Fibroblast of the aortic adventitia (primary cell): ENCODE measurements around the gene PIGU. TPM values are rescaled to one million over a fixed set of nuclear protein-coding genes. Genes with fewer than 3 reads are reported as not detected.

Experiments
- DNase-seq: peaks from one replicate; pipeline ENCODE4 v3.0.0-alpha.2; 2010; ENCODE audit warnings: low read depth
- H3K4me3 ChIP-seq: 2 replicates; pipeline ENCODE4 v1.5.1; 2011; ENCODE audit warnings: low read depth, mild to moderate bottlenecking, control low read depth, low read length, moderate library complexity
- total RNA-seq: library from RNA; depleted of rRNA; stranded (reverse); fragments of >200 nt; gene quantifications from 2 replicates; pipeline ENCODE4 v1.2.3, GENCODE V29; 2012; ENCODE audit warnings: low replicate concordance
- TF ChIP-seq, protein P1 (sequence below): IDR thresholded peaks from 2 replicates; pipeline ENCODE4 v1.5.1; 2011; ENCODE audit warnings: mild to moderate bottlenecking, low read length, control low read depth, inconsistent platforms; ENCODE audit not compliant: insufficient read depth

PIGU gene
- total RNA-seq, 1 donor: 21.1 TPM

DNA sequence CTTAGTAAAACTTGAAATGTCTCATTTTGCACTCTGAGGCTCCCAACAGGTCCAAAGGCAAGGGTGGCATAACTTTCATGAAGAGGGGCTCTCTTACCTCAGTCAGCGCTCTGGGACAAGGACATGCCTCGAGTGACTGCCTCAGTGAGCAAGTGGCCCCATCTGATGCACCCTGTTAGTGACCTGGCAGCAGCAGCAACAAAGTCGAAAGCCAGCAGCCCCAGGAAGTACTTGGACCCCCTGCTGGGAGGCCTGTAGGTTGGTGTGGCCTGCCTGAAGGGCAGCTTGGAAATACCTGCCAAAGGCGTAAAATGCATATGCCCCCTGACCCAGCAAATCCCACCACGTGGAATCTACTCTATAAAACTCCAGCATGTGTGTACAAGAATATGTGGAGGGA lies 105.1 kb downstream of the PIGU start:
- no peak for DNase-seq
- TF ChIP-seq, protein P1, sequence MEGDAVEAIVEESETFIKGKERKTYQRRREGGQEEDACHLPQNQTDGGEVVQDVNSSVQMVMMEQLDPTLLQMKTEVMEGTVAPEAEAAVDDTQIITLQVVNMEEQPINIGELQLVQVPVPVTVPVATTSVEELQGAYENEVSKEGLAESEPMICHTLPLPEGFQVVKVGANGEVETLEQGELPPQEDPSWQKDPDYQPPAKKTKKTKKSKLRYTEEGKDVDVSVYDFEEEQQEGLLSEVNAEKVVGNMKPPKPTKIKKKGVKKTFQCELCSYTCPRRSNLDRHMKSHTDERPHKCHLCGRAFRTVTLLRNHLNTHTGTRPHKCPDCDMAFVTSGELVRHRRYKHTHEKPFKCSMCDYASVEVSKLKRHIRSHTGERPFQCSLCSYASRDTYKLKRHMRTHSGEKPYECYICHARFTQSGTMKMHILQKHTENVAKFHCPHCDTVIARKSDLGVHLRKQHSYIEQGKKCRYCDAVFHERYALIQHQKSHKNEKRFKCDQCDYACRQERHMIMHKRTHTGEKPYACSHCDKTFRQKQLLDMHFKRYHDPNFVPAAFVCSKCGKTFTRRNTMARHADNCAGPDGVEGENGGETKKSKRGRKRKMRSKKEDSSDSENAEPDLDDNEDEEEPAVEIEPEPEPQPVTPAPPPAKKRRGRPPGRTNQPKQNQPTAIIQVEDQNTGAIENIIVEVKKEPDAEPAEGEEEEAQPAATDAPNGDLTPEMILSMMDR: no peak

DNA sequence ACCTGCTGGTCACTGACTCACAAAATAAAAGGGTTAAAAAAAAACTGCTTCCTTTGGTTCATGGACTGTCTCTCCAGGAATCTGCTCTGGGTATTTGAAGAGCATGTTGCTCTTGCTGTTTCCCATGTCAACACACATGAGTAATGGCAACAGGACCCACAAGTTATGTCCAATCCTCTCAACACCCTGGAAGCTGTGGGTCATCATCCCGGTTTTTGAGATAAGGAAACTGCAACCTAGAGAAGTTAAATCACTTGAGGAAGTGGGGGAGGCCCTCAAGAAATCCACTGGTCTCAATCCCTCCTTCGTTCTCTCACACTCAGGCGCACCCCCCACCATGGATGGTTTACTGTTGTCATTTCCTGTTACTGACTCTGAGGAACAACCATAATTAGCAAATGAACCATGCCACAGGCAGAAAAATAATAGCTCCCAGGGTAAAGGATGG lies 106.0 kb downstream of the PIGU start:
- H3K4me3 ChIP-seq: no peak overlapping the region
- TF ChIP-seq, protein P1: no peak
- peak; percentile 53 for DNase-seq

More for the DNA sequence above, 105.1 kb downstream of the PIGU start:
- H3K4me3 ChIP-seq: no peak overlapping the region

DNA sequence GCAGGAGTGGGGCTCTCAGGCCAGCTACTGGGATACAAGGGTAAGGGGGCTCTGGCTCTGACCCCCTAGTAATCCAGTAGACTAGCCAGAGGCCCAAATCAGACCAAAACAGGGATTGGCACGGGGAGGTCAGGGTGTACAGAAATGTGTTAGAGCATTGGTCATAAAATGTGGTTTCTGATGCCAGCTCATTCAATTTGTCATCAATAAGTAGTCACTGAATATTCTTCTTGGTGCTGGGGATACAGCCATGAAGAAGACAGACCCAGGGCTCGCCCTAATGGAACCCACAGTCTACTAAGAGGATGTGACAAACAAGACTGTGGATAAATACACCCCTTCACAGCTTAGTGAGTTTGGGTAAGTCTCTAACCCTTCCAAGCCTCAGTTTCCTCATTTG lies 107.3 kb downstream of the PIGU start:
- no peak for DNase-seq
- TF ChIP-seq, protein P1: no peak
- H3K4me3 ChIP-seq: no peak overlapping the region

DNA sequence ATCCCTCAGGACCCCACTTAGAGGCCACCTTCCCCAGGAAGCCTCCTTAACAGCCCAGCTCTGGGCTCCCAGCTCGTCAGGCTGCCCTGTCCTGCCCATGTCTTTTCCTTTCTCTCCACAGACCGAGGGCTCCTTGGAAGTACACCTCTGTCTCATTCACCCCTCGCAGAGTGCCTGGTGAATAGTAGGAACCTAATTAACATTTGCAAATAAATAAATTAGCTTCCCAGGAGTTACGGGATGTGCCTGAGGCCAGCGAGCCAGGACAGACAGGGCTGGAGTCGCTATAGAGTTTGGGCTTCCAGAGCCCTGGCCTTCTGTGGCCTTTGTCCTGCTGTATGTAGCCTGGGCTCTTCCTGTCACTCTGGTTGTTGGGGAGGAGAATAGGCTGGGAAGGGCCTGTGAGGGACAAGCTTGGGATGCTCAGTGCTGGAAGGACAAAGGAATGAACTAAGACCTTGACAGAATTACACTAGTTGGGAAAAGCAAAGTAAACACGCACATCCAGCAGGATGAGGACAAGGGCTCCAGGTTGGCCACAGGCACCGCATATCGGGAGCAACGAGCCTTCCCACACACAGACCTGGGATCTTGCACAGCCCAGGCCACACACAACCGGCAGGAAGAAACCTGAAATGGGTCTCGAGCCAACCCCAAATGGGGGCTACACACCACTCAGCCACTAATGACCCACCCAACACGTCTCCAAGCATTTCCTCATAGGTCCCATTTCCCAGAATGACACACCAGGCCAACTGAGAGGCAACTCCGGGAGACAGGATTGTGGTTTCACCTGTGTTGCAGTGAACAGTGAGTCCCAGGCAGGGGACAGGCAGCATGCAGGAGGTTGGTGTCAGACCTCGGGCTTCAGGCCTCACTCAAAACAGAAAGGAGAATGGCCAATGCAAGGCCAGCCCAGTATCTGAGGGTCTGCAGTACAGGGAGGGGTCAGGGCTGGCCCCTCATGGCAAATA lies 108.7 kb downstream of the PIGU start:
- no peak overlapping the region for H3K4me3 ChIP-seq
- DNase-seq: no peak
- TF ChIP-seq, protein P1: no peak

DNA sequence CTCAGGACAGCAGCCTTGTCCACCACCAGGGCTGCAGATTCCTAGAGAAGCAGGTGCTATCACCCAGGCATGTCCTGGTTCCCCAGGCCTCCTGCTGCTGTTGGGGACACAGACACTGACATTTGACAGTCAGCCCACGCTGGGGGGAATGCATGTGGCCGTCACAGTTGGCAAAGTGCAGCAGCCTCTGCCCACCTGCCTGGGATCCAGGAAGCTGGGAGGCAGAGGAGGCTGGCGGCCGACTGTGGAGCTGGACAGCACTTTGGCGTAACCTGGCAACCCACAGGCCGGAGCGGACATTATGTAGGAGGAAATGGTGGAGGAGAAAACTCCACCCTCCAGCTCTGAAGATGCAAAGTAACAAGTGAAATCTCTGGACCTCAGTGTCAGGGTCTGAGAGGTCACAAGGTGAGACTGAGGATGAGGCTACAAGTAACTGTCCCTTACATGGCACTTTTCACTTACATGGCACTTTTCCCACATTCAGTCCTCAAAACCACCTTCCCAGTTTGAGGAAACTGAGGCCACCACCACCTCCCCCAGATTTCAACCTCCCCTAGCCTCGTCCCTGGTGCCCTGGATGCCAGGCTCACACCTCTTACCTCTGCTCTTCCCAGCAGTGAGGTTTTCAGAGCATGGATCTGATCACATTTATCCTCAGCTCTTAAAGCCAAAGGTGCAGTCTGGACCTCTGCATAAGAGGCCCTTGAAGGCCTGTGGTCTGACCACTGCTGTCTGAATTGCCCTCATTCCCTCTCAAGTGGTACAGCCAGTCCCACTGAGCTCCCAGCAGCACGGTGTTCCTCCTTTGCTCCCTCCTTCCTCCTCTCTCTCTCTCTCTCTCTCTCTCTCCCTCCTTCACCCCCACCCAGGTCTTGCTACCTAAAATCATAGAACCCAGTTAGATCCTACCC lies 109.7 kb downstream of the PIGU start:
- no peak overlapping the region for H3K4me3 ChIP-seq
- DNase-seq: no peak
- TF ChIP-seq, protein P1: no peak

DNA sequence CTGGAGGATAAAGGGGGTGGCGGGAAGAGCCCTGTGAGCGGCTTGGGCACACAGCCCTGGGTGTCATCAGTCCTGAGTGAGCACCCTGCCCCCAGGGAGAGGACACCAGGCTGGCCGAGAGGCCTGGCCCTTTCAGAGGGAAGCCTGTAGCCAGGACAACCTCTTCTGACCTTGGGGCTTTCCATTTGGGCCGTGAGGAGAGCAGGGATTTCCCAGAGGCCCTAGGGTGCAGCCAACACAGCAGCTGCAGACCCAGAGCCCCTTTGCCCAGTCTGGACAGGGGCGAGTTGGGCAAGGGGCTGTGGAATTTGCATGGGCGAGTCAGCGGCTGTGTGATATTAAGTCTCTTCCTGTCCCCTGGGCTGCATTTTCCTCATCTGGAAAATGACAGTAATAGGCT lies 112.1 kb downstream of the PIGU start:
- no peak for DNase-seq
- H3K4me3 ChIP-seq: no peak overlapping the region
- TF ChIP-seq, protein P1: no peak
